Body of pancreas (tissue), 4 donors: Measurements from ENCODE around the gene ECHDC1.

Source experiments
- CTCF ChIP-seq, 7 experiments: fragments of 450-650 bp in 4 of 7; fragments of 200-600 bp in 3 of 7; sonication (generic) in 3 of 7; IDR thresholded peaks; one replicate each; pipeline ENCODE4 v1.5.1; 2016 to 2019; ENCODE audit warnings: antibody characterized with exemption in 7 of 7
- POLR2A ChIP-seq, 3 donors: fragments of 450-650 bp; IDR thresholded peaks; one replicate each; pipeline ENCODE4 v1.6.1; 2016; ENCODE audit warnings: antibody characterized with exemption in 3 of 3, mild to moderate bottlenecking in 2 of 3

- TF ChIP-seq CTCF (IDR thresholded peaks at IDR 0.05) = no peak
- no peak for TF ChIP-seq POLR2A (IDR thresholded peaks at IDR 0.05)
Observed at GRCh38 chr6:127389706-127390105, 46.3 kb upstream of the ECHDC1 start.
